Lung (tissue), 12 donors: ENCODE measurements around the gene UIMC1. TPM values are rescaled to one million over a fixed set of nuclear protein-coding genes. Genes with fewer than 3 reads are reported as not detected.

Experiments
- ATAC-seq: fragments of 200-7000 bp; cut with Tn5 transposase; one replicate; pipeline ENCODE4 v1.9.1; 2020; ENCODE audit warnings: moderate number of reproducible peaks; ENCODE audit not compliant: insufficient read depth, low FRiP score
- DNase-seq, 3 donors: peaks; one replicate each; pipeline ENCODE4 v3.0.0-alpha.2; 2013 to 2017
- H3K27ac ChIP-seq, 2 donors: one replicate each; pipeline ENCODE4 v1.5.1; 2013; ENCODE audit warnings: mild to moderate bottlenecking in 2 of 2, moderate library complexity in 2 of 2, control low read depth in 1 of 2, inconsistent platforms in 1 of 2, low read depth in 1 of 2, low read length in 1 of 2
- H3K27me3 ChIP-seq, 3 donors: one replicate each; pipeline ENCODE4 v1.5.1; 2013; ENCODE audit warnings: low read length in 2 of 3; ENCODE audit not compliant: control insufficient read depth in 3 of 3, insufficient read depth in 3 of 3
- H3K36me3 ChIP-seq, 4 donors: one replicate each; pipeline ENCODE4 v1.5.1; 2013; ENCODE audit warnings: low read length in 4 of 4, mild to moderate bottlenecking in 1 of 4, moderate library complexity in 1 of 4; ENCODE audit not compliant: control insufficient read depth in 4 of 4, insufficient read depth in 4 of 4
- H3K4me1 ChIP-seq, 5 donors: one replicate each; pipeline ENCODE4 v1.5.1; 2013; ENCODE audit warnings: low read length in 5 of 5, mild to moderate bottlenecking in 2 of 5, moderate library complexity in 1 of 5; ENCODE audit not compliant: control insufficient read depth in 5 of 5, insufficient read depth in 5 of 5
- H3K4me3 ChIP-seq: one replicate; pipeline ENCODE4 v1.5.1; 2013; ENCODE audit warnings: mild to moderate bottlenecking, control low read depth, moderate library complexity
- H3K9ac ChIP-seq, 2 donors: one replicate each; pipeline ENCODE4 v1.5.1; 2013; ENCODE audit warnings: low read length in 2 of 2, control low read depth in 1 of 2; ENCODE audit not compliant: insufficient read depth in 1 of 2
- H3K9me3 ChIP-seq, 4 donors: one replicate each; pipeline ENCODE4 v1.5.1; 2013; ENCODE audit warnings: low read length in 3 of 4, mild to moderate bottlenecking in 1 of 4, moderate library complexity in 1 of 4; ENCODE audit not compliant: control insufficient read depth in 4 of 4, insufficient read depth in 3 of 4
- WGBS, 2 donors: extraction: QIAGEN DNeasy Blood & Tissue Kit; methylation state at CpG; one replicate each; pipeline ENCODE4 v1.1.7; 2013; 5-methylcytosine and 5-hydroxymethylcytosine counted together
- polyA plus RNA-seq, 2 donors: library from polyadenylated mRNA; stranded (reverse); fragments of 200-250 nt; gene quantifications; one replicate each; pipeline ENCODE4 v1.2.1, GENCODE V29; 2013
- total RNA-seq, 2 donors: library from RNA; depleted of rRNA in 1 of 2; stranded (reverse); fragments of >200 nt in 1 of 2; gene quantifications; one replicate each; pipeline ENCODE4 v1.2.1, GENCODE V29; 2014 to 2021
- TF ChIP-seq, protein P1 (sequence below): IDR thresholded peaks from 2 replicates; pipeline ENCODE4 v1.5.1; 2012; ENCODE audit warnings: mild to moderate bottlenecking; ENCODE audit errors: control extremely low read depth, extremely low read depth
- donor health status: control.
- donor health status: control.
- donor health status: Bipolar disorder and iron deficiency.
- donor health status: healthy.
- donor health status: DM: yes; HTN: yes; CAD: no.

The UIMC1 gene
- total and polyA plus RNA-seq, 4 donors: 21.6 to 50.8 (median 27.9) TPM

DNA sequence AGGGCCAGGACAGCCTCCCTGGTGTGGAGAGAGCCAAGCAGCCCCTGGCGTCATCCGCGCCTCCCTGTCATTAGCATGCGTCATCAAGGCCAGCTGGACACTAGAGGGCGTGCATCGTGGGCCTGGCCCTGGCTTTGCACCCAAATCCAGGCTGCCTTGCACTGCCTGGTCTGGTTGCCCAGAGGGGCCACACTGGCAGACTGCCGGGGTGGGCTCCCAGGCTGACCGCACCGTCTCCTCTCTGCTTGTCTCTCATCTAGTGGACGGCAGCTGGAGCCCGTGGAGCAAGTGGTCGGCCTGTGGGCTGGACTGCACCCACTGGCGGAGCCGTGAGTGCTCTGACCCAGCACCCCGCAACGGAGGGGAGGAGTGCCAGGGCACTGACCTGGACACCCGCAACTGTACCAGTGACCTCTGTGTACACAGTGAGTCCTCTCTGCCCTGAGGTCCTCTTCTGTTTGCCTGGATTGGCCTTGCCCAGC, 136.4 kb downstream of the UIMC1 start:
- Histone ChIP-seq H3K4me3 (no peak overlapping the region), H3K4me1 (no peaks in the 10 kb centered on the region), H3K9me3 (peaks cover 0 to 5% (median 0%) of the 10 kb centered on the region in 4 donors), H3K9ac (no peak overlapping the region), H3K27me3 (peaks cover 3 to 25% (median 6%) of the 10 kb centered on the region in 3 donors), H3K27ac (no peak overlapping the region), H3K36me3 (no peaks in the 10 kb centered on the region)
- ATAC-seq: no peak
- 60 to 68% methylated on average over 17 of the region's 17 CpGs for WGBS, 2 donors
- TF ChIP-seq, protein P1, sequence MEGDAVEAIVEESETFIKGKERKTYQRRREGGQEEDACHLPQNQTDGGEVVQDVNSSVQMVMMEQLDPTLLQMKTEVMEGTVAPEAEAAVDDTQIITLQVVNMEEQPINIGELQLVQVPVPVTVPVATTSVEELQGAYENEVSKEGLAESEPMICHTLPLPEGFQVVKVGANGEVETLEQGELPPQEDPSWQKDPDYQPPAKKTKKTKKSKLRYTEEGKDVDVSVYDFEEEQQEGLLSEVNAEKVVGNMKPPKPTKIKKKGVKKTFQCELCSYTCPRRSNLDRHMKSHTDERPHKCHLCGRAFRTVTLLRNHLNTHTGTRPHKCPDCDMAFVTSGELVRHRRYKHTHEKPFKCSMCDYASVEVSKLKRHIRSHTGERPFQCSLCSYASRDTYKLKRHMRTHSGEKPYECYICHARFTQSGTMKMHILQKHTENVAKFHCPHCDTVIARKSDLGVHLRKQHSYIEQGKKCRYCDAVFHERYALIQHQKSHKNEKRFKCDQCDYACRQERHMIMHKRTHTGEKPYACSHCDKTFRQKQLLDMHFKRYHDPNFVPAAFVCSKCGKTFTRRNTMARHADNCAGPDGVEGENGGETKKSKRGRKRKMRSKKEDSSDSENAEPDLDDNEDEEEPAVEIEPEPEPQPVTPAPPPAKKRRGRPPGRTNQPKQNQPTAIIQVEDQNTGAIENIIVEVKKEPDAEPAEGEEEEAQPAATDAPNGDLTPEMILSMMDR: no peak
- peak; percentile 52 to 63 (median 53) for DNase-seq

DNA sequence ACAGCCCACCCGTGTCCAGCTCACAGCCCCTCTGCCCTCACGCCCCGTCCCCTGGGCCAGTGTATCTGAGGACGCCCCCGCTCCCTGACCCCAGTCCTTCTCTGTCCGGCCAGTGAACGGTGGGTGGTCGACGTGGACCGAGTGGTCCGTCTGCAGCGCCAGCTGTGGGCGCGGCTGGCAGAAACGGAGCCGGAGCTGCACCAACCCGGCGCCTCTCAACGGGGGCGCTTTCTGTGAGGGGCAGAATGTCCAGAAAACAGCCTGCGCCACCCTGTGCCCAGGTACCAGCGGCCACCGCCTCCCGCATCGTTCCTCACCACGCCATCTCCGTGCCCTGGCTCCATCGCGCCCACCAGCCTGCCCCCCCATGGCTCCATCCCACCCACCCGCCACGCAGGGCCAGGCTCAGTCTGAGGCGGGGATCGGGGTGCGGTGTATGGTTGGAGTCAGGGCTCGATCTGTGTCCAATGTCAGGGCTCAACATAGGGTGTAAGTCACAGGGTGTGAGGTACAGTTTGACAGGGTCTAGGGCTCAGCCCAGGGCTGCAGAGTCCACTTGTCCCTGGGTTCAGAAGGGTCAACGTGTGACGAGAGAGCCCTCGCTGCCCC, 137.0 kb downstream of the UIMC1 start:
- DNase-seq (no peak), ATAC-seq (no peak)
- H3K27me3 ChIP-seq: peaks cover 6 to 21% (median 9%) of the 10 kb centered on the region in 3 donors
- H3K9me3 ChIP-seq: peaks cover 0 to 5% (median 0%) of the 10 kb centered on the region in 4 donors
- H3K9ac ChIP-seq: no peak overlapping the region
- no peak overlapping the region for H3K27ac ChIP-seq
- no peaks in the 10 kb centered on the region for H3K36me3 ChIP-seq
- H3K4me3 ChIP-seq: no peak overlapping the region
- TF ChIP-seq, protein P1: no peak
- H3K4me1 ChIP-seq: no peaks in the 10 kb centered on the region
- 81 to 82% methylated on average over 38 of the region's 38 CpGs for WGBS, 2 donors

DNA sequence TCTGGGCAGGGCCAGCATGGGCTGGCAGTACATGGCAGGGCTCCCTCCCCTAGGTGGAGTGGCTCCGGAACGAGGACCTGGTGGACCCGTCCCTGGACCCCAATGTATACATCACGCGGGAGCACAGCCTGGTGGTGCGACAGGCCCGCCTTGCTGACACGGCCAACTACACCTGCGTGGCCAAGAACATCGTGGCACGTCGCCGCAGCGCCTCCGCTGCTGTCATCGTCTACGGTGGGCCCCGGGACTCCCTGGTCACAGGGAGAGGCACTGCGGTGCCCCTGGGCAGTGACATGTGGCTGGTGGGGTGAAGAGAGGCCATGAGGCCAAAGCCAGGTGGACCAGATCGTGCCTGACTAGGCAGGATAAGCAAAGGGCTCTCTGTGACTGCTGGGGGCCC, 137.8 kb downstream of the UIMC1 start:
- no peak for DNase-seq
- H3K27me3 ChIP-seq: peaks cover 8 to 20% (median 10%) of the 10 kb centered on the region in 3 donors

More for the DNA sequence above, 137.8 kb downstream of the UIMC1 start:
- 91 to 93% methylated on average over 20 of the region's 20 CpGs for WGBS, 2 donors
- Histone ChIP-seq H3K9me3 (peaks cover 0 to 2% (median 0%) of the 10 kb centered on the region in 4 donors), H3K4me1 (no peaks in the 10 kb centered on the region), H3K27ac (no peak overlapping the region), H3K4me3 (no peak overlapping the region), H3K9ac (no peak overlapping the region), H3K36me3 (no peaks in the 10 kb centered on the region)
- TF ChIP-seq, protein P1: no peak
- ATAC-seq: no peak
